IPS DF 6.9 (cell line): ENCODE results near the gene RIPOR2.
"Not testable (repeated sequence)": the region's sequence is repeated elsewhere in the genome, so short reads cannot be mapped to it uniquely, and the experiment has no call there.

Source experiments
- DNase-seq: peaks from one replicate; pipeline ENCODE4 v3.0.0-alpha.2; 2013; ENCODE audit warnings: low read depth, low spot score
- H3K27ac ChIP-seq: one replicate; pipeline ENCODE4 v1.5.1; 2013; ENCODE audit warnings: low read length, control low read depth
- H3K27me3 ChIP-seq: 2 replicates; pipeline ENCODE4 v1.6.1; 2013; ENCODE audit warnings: mild to moderate bottlenecking, low read length; ENCODE audit not compliant: control insufficient read depth, insufficient read depth
- H3K36me3 ChIP-seq: 2 replicates; pipeline ENCODE4 v1.6.1; 2013; ENCODE audit warnings: low read length; ENCODE audit not compliant: control insufficient read depth, insufficient read depth
- H3K4me1 ChIP-seq: 2 replicates; pipeline ENCODE4 v1.6.1; 2013; ENCODE audit warnings: low read length; ENCODE audit not compliant: control insufficient read depth, insufficient read depth
- H3K4me3 ChIP-seq: 2 replicates; pipeline ENCODE4 v1.5.1; 2013; ENCODE audit warnings: mild to moderate bottlenecking, low read length
- H3K9me3 ChIP-seq: 2 replicates; pipeline ENCODE4 v1.6.1; 2013; ENCODE audit warnings: low read length, inconsistent platforms; ENCODE audit not compliant: control insufficient read depth, insufficient read depth
- WGBS: extraction: QIAGEN DNeasy Blood & Tissue Kit; methylation state at CpG from one replicate; pipeline ENCODE4 v1.1.7; 2013; ENCODE audit warnings: mixed read lengths, missing lambda C conversion rate; ENCODE audit not compliant: insufficient read length, insufficient coverage; 5-methylcytosine and 5-hydroxymethylcytosine counted together

RIPOR2 gene

GRCh38 chr6:24764833-24765828, 170.6 kb downstream of the RIPOR2 start:
- not testable (repeated sequence) for H3K9me3 ChIP-seq, DNase-seq, H3K36me3 ChIP-seq, H3K27me3 ChIP-seq, H3K4me3 ChIP-seq, H3K27ac ChIP-seq, H3K4me1 ChIP-seq
- no CpG with 5 or more reads among the region's 20 CpGs for WGBS

- no CpG with 5 or more reads among the region's 3 CpGs for WGBS
- Histone ChIP-seq H3K9me3 (no peaks in the 10 kb centered on the region), H3K36me3 (no peaks in the 10 kb centered on the region), H3K4me3 (no peak overlapping the region), H3K4me1 (no peaks in the 10 kb centered on the region), H3K27me3 (0 out of 2 replicates have a peak, but pooled peaks cover 1% of the 10 kb centered on the region), H3K27ac (no peak overlapping the region)
- DNase-seq: no peak
Observed at GRCh38 chr6:24763578-24763977, 172.2 kb downstream of the RIPOR2 start.

- no peaks in the 10 kb centered on the region for H3K4me1 ChIP-seq
- no peak overlapping the region for H3K4me3 ChIP-seq
Observed at GRCh38 chr6:24761851-24762250, 173.9 kb downstream of the RIPOR2 start.

GRCh38 chr6:24761193-24761835, 174.4 kb downstream of the RIPOR2 start:
- WGBS: no CpG with 5 or more reads among the region's 17 CpGs
- H3K4me1 ChIP-seq: no peaks in the 10 kb centered on the region
- DNase-seq: no peak
- no peak overlapping the region for H3K4me3 ChIP-seq
- H3K27me3 ChIP-seq: 0 out of 2 replicates have a peak, but pooled peaks cover 1% of the 10 kb centered on the region
- no peak overlapping the region for H3K27ac ChIP-seq
- H3K36me3 ChIP-seq: no peaks in the 10 kb centered on the region
- no peaks in the 10 kb centered on the region for H3K9me3 ChIP-seq

More at GRCh38 chr6:24761851-24762250, 173.9 kb downstream of the RIPOR2 start:
- no peaks in the 10 kb centered on the region for H3K9me3 ChIP-seq
- no peak overlapping the region for H3K27ac ChIP-seq
- no peaks in the 10 kb centered on the region for H3K36me3 ChIP-seq
- DNase-seq: no peak
- H3K27me3 ChIP-seq: 0 out of 2 replicates have a peak, but pooled peaks cover 1% of the 10 kb centered on the region

GRCh38 chr6:24760210-24760609, 175.6 kb downstream of the RIPOR2 start:
- Histone ChIP-seq H3K27me3 (0 out of 2 replicates have a peak, but pooled peaks cover 1% of the 10 kb centered on the region), H3K36me3 (no peaks in the 10 kb centered on the region), H3K4me3 (no peak overlapping the region), H3K9me3 (no peaks in the 10 kb centered on the region), H3K27ac (no peak overlapping the region), H3K4me1 (no peaks in the 10 kb centered on the region)
- no CpG with 5 or more reads among the region's 5 CpGs for WGBS
- DNase-seq: no peak

GRCh38 chr6:24759718-24760117, 176.0 kb downstream of the RIPOR2 start:
- no peaks in the 10 kb centered on the region for H3K4me1 ChIP-seq
- H3K36me3 ChIP-seq: no peaks in the 10 kb centered on the region
- no peak for DNase-seq
- no CpG with 5 or more reads among the region's 3 CpGs for WGBS
- H3K4me3 ChIP-seq: no peak overlapping the region
- no peak overlapping the region for H3K27ac ChIP-seq
- H3K27me3 ChIP-seq: 0 out of 2 replicates have a peak, but pooled peaks cover 1% of the 10 kb centered on the region
- H3K9me3 ChIP-seq: no peaks in the 10 kb centered on the region

- Histone ChIP-seq H3K36me3 (no peaks in the 10 kb centered on the region), H3K4me1 (no peaks in the 10 kb centered on the region), H3K27me3 (no peaks in the 10 kb centered on the region), H3K9me3 (no peaks in the 10 kb centered on the region), H3K4me3 (no peak overlapping the region), H3K27ac (no peak overlapping the region)
- no peak for DNase-seq
- no CpG with 5 or more reads among the region's 6 CpGs for WGBS
Observed at GRCh38 chr6:24757611-24758010, 178.1 kb downstream of the RIPOR2 start.

- H3K27ac ChIP-seq: no peak overlapping the region
- H3K4me1 ChIP-seq: no peaks in the 10 kb centered on the region
- no peak for DNase-seq
Observed at GRCh38 chr6:24755279-24755678, 180.5 kb downstream of the RIPOR2 start.

GRCh38 chr6:24754378-24754777, 181.4 kb downstream of the RIPOR2 start:
- H3K27ac ChIP-seq, H3K4me1 ChIP-seq, DNase-seq, H3K27me3 ChIP-seq, H3K9me3 ChIP-seq, H3K36me3 ChIP-seq, H3K4me3 ChIP-seq: not testable (repeated sequence)
- WGBS: no CpG with 5 or more reads among the region's 4 CpGs

More at GRCh38 chr6:24755279-24755678, 180.5 kb downstream of the RIPOR2 start:
- no peaks in the 10 kb centered on the region for H3K9me3 ChIP-seq
- H3K27me3 ChIP-seq: no peaks in the 10 kb centered on the region
- H3K4me3 ChIP-seq: no peak overlapping the region
- H3K36me3 ChIP-seq: no peaks in the 10 kb centered on the region
